GM12878 (cell line): ENCODE data around the gene IL19. TPM values are rescaled to one million over a fixed set of nuclear protein-coding genes. Genes with fewer than 3 reads are reported as not detected.

Experiments
- ATAC-seq: fragments of 200-7000 bp; cut with Tn5 transposase; 3 replicates; pipeline ENCODE4 v1.9.1; 2020; ENCODE audit warnings: mild to moderate bottlenecking, moderate library complexity
- BruUV-seq: library from RNA; stranded (reverse); fragments of 400-500 nt; replicated peaks from 2 replicates; lab custom pipeline; 2021; lab: Mats Ljungman, UMichigan
- CTCF ChIA-PET: fragments of 300-600 bp; sonication (Branson Sonifier 250); formaldehyde crosslinking; extraction: SDS; loops from one replicate; lab custom pipeline; 2021; ENCODE audit warnings: inconsistent platforms; lab: Yijun Ruan, JAX
- POLR2A ChIA-PET: fragments of 350-600 bp; formaldehyde crosslinking; extraction: SDS; loops from one replicate; lab custom pipeline; 2021; ENCODE audit warnings: inconsistent platforms; lab: Charles Lee
- RAD21 ChIA-PET: fragments of 300-600 bp; sonication (Branson Sonifier 250); formaldehyde crosslinking; loops from one replicate; lab custom pipeline; 2023; ENCODE audit warnings: antibody characterized with exemption; ENCODE audit not compliant: unreplicated experiment; lab: Charles Lee
- SMC1A ChIA-PET: fragments of 300-600 bp; sonication (Branson Sonifier 250); formaldehyde crosslinking; loops from one replicate; lab custom pipeline; 2023; ENCODE audit not compliant: unreplicated experiment, uncharacterized antibody; lab: Charles Lee
- DNase-seq: peaks from one replicate; pipeline ENCODE4 v3.0.0-alpha.2; 2011; ENCODE audit warnings: low read depth, low spot score
- FAIRE-seq: peaks from 3 replicates; lab custom pipeline; 2011; peaks lifted over from hg19 to GRCh38; lab: Jason Lieb, UNC
- H2AFZ ChIP-seq: 2 replicates; pipeline ENCODE4 v1.6.0; 2011; ENCODE audit warnings: low read depth, low read length, control low read depth; ENCODE audit not compliant: control insufficient read depth
- H3K27ac ChIP-seq: 2 replicates; pipeline ENCODE4 v1.5.1; 2011; ENCODE audit warnings: control low read depth; ENCODE audit not compliant: control insufficient read depth, insufficient read depth
- H3K27me3 ChIP-seq, 2 experiments: replicated peaks in 1 of 2; 2 replicates each; pipeline versions ENCODE4 v1.6.0 to v1.6.1; 2011; ENCODE audit warnings: low read length in 1 of 2; ENCODE audit not compliant: control insufficient read depth in 2 of 2, insufficient read depth in 2 of 2
- H3K36me3 ChIP-seq, 2 experiments: 2 replicates each; pipeline ENCODE4 v1.5.1; 2011; ENCODE audit warnings: low read length in 1 of 2; ENCODE audit not compliant: control insufficient read depth in 2 of 2, insufficient read depth in 2 of 2
- H3K4me1 ChIP-seq: 2 replicates; pipeline ENCODE4 v1.6.1; 2011; ENCODE audit warnings: mild to moderate bottlenecking, low read length, moderate library complexity, mixed read lengths; ENCODE audit not compliant: control insufficient read depth, insufficient read depth
- H3K4me2 ChIP-seq: 2 replicates; pipeline ENCODE4 v1.6.0; 2011; ENCODE audit warnings: control low read depth; ENCODE audit not compliant: control insufficient read depth, insufficient read depth
- H3K4me3 ChIP-seq: fragments of 200-600 bp; sonication (generic); 2 replicates; pipeline ENCODE4 v1.5.1; 2016
- H3K79me2 ChIP-seq: 2 replicates; pipeline ENCODE4 v1.6.0; 2011; ENCODE audit warnings: low read length; ENCODE audit not compliant: control insufficient read depth, insufficient read depth
- H3K9ac ChIP-seq: 2 replicates; pipeline ENCODE4 v1.8.0; 2011; ENCODE audit warnings: low read length, control low read depth, mixed read lengths; ENCODE audit not compliant: control insufficient read depth, insufficient read depth
- H3K9me3 ChIP-seq: replicated peaks from 3 replicates; pipeline ENCODE4 v1.5.1; 2011; ENCODE audit warnings: mild to moderate bottlenecking, low read length; ENCODE audit not compliant: control insufficient read depth, insufficient read depth
- H4K20me1 ChIP-seq: 2 replicates; pipeline ENCODE4 v1.6.0; 2011; ENCODE audit not compliant: control insufficient read depth, insufficient read depth
- BCL11A ChIP-seq: IDR thresholded peaks from 2 replicates; pipeline ENCODE4 v1.6.1; 2011; ENCODE audit warnings: low read depth, low read length
- CBX3 ChIP-seq: fragments of 200-600 bp; sonication (generic); IDR thresholded peaks from 2 replicates; pipeline ENCODE4 v1.6.1; 2016; ENCODE audit warnings: low read depth, borderline replicate concordance
- CBX5 ChIP-seq: sonication (generic); IDR thresholded peaks from 2 replicates; pipeline ENCODE4 v1.6.1; 2016; ENCODE audit warnings: low read depth, moderate library complexity, mild to moderate bottlenecking, inconsistent platforms
- CEBPB ChIP-seq, 2 experiments: fragments of 150-350 bp in 1 of 2; IDR thresholded peaks; 2 replicates each; pipeline ENCODE4 v1.6.1; 2012 to 2014; ENCODE audit warnings: low read depth in 2 of 2, low read length in 2 of 2, borderline replicate concordance in 1 of 2, inconsistent platforms in 1 of 2
- DPF2 ChIP-seq: fragments of 450-650 bp; IDR thresholded peaks from 2 replicates; pipeline ENCODE4 v1.6.1; 2017; ENCODE audit warnings: mild to moderate bottlenecking
- FOXM1 ChIP-seq: IDR thresholded peaks from 2 replicates; pipeline ENCODE4 v1.6.1; 2012; ENCODE audit warnings: low read depth, mild to moderate bottlenecking, inconsistent platforms, low read length, moderate library complexity
- NR2F1 ChIP-seq: fragments of 450-650 bp; conservative IDR thresholded peaks from 2 replicates; pipeline ENCODE4 v1.6.1; 2017; ENCODE audit warnings: mild to moderate bottlenecking
- POLR2A ChIP-seq: IDR thresholded peaks from 2 replicates; pipeline ENCODE4 v1.6.1; 2011; ENCODE audit warnings: low read depth, mild to moderate bottlenecking, low read length
- POLR2AphosphoS2 ChIP-seq: IDR thresholded peaks from 2 replicates; pipeline ENCODE4 v1.6.1; 2011; ENCODE audit warnings: low read depth, mild to moderate bottlenecking, low read length, improper control_type of control experiment, moderate library complexity
- SUZ12 ChIP-seq: fragments of 200-600 bp; sonication (generic); IDR thresholded peaks from one replicate; pipeline ENCODE4 v1.6.1; 2018; ENCODE audit warnings: antibody characterized with exemption, mild to moderate bottlenecking; ENCODE audit not compliant: unreplicated experiment
- ZNF207 ChIP-seq: fragments of 450-650 bp; IDR thresholded peaks from 2 replicates; pipeline ENCODE4 v1.6.1; 2014; ENCODE audit warnings: antibody characterized with exemption, mild to moderate bottlenecking, borderline replicate concordance
- WGBS: methylation state at CpG from one replicate; pipeline ENCODE4 v1.1.6; 2016; ENCODE audit warnings: low lambda C conversion rate; ENCODE audit not compliant: insufficient replicate concordance, insufficient coverage; ENCODE audit errors: missing lambda C conversion rate; 5-methylcytosine and 5-hydroxymethylcytosine counted together
- in situ Hi-C: fragments of 300-500 bp; cut with MboI; formaldehyde crosslinking; loops from 9 replicates; pipeline ENCODE4 v1.14.3; 2018; ENCODE audit warnings: mixed read lengths
- intact Hi-C: fragments of 100-400 bp; cut with micrococcal nuclease; formaldehyde crosslinking; loops from one replicate; pipeline ENCODE4 v1.14.2; 2022; ENCODE audit not compliant: unreplicated experiment
- polyA plus RNA-seq, 11 experiments: library from polyadenylated mRNA; depleted of rRNA in 4 of 11; unstranded in 6 of 11; stranded (reverse) in 5 of 11; fragments of >200 nt; fragmentation: Nextera tagmentation in 4 of 11; fragmentation: Illumina TruSeq in 1 of 11; extraction: Ambion mirVana in 4 of 11; extraction: Trizol in 1 of 11; gene quantifications; 1 replicate in 1 of 11; 2 replicates in 10 of 11; pipeline versions ENCODE4 v1.2.1 to v1.2.3, GENCODE V29; 2011 to 2016; ENCODE audit warnings: inconsistent platforms in 2 of 11, missing spikeins in 2 of 11, low read depth in 1 of 11
- small RNA-seq: library from RNA; depleted of rRNA; stranded (forward); fragments of <200 nt; gene quantifications from one replicate; pipeline ENCODE3, GENCODE V24; 2014
- total RNA-seq, 4 experiments: library from RNA; depleted of rRNA in 3 of 4; stranded (reverse); fragments of >200 nt in 3 of 4; fragmentation: Illumina TruSeq in 1 of 4; extraction: Trizol in 1 of 4; gene quantifications; 2 replicates each; pipeline versions ENCODE4 v1.2.1 to v1.2.3, GENCODE V29; 2013 to 2021
- TF ChIP-seq, protein P1 (sequence below), 3 experiments: IDR thresholded peaks in 2 of 3; conservative IDR thresholded peaks in 1 of 3; 2 replicates each; pipeline ENCODE4 v1.5.1; 2011; ENCODE audit warnings: low read depth in 3 of 3, low read length in 3 of 3, mild to moderate bottlenecking in 3 of 3, control low read depth in 2 of 3, moderate library complexity in 2 of 3, inconsistent platforms in 1 of 3, mixed read lengths in 1 of 3; ENCODE audit not compliant: control insufficient read depth in 2 of 3, insufficient read depth in 1 of 3; ENCODE audit errors: extremely low read depth in 1 of 3
- TF ChIP-seq, protein P2 (sequence below): fragments of 450-650 bp; conservative IDR thresholded peaks from 2 replicates; pipeline ENCODE4 v1.6.1; 2017; ENCODE audit warnings: mild to moderate bottlenecking, moderate library complexity

IL19 gene
- total and polyA plus RNA-seq, 10 of the 15 experiments (the other 5 are each of a cell fraction or from before 2014, with no cell fraction given), result 0.10 to 0.73 (median 0.28) TPM; not detected in 6

DNA sequence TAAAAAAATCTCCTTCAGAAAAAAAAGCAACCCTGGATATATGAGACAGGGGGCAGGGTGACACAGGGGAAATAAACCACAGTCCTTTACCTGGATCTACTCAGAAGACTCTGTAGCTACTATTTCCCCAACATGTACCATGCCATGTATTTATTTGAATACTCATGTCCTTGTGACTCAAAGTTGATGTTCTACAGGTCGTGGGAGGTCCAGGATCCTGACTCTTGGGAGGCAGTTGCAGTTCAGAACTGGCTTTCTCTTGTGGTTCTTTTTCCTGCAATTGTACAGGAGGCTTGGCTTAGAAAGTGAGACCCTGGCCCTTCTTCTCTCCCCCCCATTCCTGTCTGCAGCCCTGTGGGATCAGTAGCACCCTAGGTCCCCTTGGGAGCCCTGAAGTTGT is 120.8 kb downstream of the IL19 start:
- H3K4me3 ChIP-seq, result no peak overlapping the region
- no peak for ATAC-seq
- ChIA-PET SMC1A (interaction anchor here (1.7 to 2.5 kb wide), 2 partner anchors 9 to 21 kb away, joined by 4 to 11 read pairs; no protein-coding TSS in a partner anchor), CTCF (interaction anchor here (1.4 to 1.5 kb wide), 2 partner anchors 20 to 157 kb away, joined by 4 read pairs; no protein-coding TSS in a partner anchor), RAD21 (no interaction called here), POLR2A (no interaction called here)
- H3K9ac ChIP-seq, result no peak overlapping the region
- no peak overlapping the region for H3K27ac ChIP-seq
- H3K79me2 ChIP-seq, result no peaks in the 10 kb centered on the region
- no TSS peak for BruUV-seq
- H3K4me1 ChIP-seq, result no peaks in the 10 kb centered on the region
- WGBS, result 0% methylated on average over 1 of the region's 1 CpG
- DNase-seq, result no peak
- no peak for FAIRE-seq
- H3K36me3 ChIP-seq, result no peaks in the 10 kb centered on the region
- in situ Hi-C loops, result no loop called here
- no peaks in the 10 kb centered on the region for H4K20me1 ChIP-seq
- intact Hi-C loops, result no loop called here
- no peaks in the 10 kb centered on the region for H3K9me3 ChIP-seq
- H3K4me2 ChIP-seq, result no peak overlapping the region
- H2AFZ ChIP-seq, result no peak overlapping the region
- TF ChIP-seq CBX5 (no peak), ZNF207 (no peak), CBX3 (no peak), DPF2 (no peak), SUZ12 (no peak), POLR2AphosphoS2 (no peak), NR2F1 (no peak), BCL11A (no peak), FOXM1 (no peak), POLR2A (no peak), CEBPB (IDR thresholded peaks at IDR 0.05; ENCODE audit: borderline replicate concordance in 1 of 2, low read depth in 2 of 2, low read length in 2 of 2) (no peak)
- TF ChIP-seq, protein P1, sequence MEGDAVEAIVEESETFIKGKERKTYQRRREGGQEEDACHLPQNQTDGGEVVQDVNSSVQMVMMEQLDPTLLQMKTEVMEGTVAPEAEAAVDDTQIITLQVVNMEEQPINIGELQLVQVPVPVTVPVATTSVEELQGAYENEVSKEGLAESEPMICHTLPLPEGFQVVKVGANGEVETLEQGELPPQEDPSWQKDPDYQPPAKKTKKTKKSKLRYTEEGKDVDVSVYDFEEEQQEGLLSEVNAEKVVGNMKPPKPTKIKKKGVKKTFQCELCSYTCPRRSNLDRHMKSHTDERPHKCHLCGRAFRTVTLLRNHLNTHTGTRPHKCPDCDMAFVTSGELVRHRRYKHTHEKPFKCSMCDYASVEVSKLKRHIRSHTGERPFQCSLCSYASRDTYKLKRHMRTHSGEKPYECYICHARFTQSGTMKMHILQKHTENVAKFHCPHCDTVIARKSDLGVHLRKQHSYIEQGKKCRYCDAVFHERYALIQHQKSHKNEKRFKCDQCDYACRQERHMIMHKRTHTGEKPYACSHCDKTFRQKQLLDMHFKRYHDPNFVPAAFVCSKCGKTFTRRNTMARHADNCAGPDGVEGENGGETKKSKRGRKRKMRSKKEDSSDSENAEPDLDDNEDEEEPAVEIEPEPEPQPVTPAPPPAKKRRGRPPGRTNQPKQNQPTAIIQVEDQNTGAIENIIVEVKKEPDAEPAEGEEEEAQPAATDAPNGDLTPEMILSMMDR (IDR thresholded peaks at IDR 0.05 in 2 of 3, conservative IDR thresholded peaks at IDR 0.05 in 1 of 3; ENCODE audit: control insufficient read depth in 2 of 3, extremely low read depth in 1 of 3, insufficient read depth in 1 of 3, low read depth in 3 of 3, low read length in 3 of 3), result no peak
- TF ChIP-seq, protein P2, sequence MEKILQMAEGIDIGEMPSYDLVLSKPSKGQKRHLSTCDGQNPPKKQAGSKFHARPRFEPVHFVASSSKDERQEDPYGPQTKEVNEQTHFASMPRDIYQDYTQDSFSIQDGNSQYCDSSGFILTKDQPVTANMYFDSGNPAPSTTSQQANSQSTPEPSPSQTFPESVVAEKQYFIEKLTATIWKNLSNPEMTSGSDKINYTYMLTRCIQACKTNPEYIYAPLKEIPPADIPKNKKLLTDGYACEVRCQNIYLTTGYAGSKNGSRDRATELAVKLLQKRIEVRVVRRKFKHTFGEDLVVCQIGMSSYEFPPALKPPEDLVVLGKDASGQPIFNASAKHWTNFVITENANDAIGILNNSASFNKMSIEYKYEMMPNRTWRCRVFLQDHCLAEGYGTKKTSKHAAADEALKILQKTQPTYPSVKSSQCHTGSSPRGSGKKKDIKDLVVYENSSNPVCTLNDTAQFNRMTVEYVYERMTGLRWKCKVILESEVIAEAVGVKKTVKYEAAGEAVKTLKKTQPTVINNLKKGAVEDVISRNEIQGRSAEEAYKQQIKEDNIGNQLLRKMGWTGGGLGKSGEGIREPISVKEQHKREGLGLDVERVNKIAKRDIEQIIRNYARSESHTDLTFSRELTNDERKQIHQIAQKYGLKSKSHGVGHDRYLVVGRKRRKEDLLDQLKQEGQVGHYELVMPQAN, result no peak
- H3K27me3 ChIP-seq, result no peaks in the 10 kb centered on the region

Small RNA genes within 50 kb of the gene (small RNA-seq; reads per million reads assigned to genes)
- gene RF00019, result not detected

Other genes with a start within 250 kb of the IL19 start
Only the 7 nearest of the 9 such genes appear.
- gene EIF2D, start 158.3 kb upstream of the IL19 start, total RNA-seq (2014; rRNA removed), result 88.8 and 91.6 TPM in 2 replicates
- gene EIF2D, start 158.3 kb upstream of the IL19 start, total RNA-seq (2014; rRNA removed; fragmentation: Illumina TruSeq; extraction: Trizol), result 80.4 and 83.4 TPM in 2 replicates
- gene EIF2D, start 158.3 kb upstream of the IL19 start, total RNA-seq (2021), result 74.0 and 76.6 TPM in 2 replicates
- 133 and 153 TPM in 2 replicates for gene EIF2D, start 158.3 kb upstream of the IL19 start, polyA plus RNA-seq (2011; rRNA removed)
- gene EIF2D, start 158.3 kb upstream of the IL19 start, polyA plus RNA-seq (2014; fragmentation: Illumina TruSeq; extraction: Trizol), result 108 and 109 TPM in 2 replicates
- gene EIF2D, start 158.3 kb upstream of the IL19 start, polyA plus RNA-seq (2014; fragmentation: Nextera tagmentation; extraction: Ambion mirVana), result 10 to 100 TPM; 65.4 to 77.5 TPM
- gene EIF2D, start 158.3 kb upstream of the IL19 start, polyA plus RNA-seq (2014; rRNA removed), result 98.5 and 104 TPM in 2 replicates
- 10 to 100 TPM; 65.2 to 74.8 TPM for gene EIF2D, start 158.3 kb upstream of the IL19 start, polyA plus RNA-seq (2016; fragmentation: Nextera tagmentation; extraction: Ambion mirVana)
- gene DYRK3, start 135.2 kb upstream of the IL19 start, total RNA-seq (2014; rRNA removed), result 10.7 and 11.1 TPM in 2 replicates
- 10.0 and 10.7 TPM in 2 replicates for gene DYRK3, start 135.2 kb upstream of the IL19 start, total RNA-seq (2014; rRNA removed; fragmentation: Illumina TruSeq; extraction: Trizol)
- gene DYRK3, start 135.2 kb upstream of the IL19 start, total RNA-seq (2021), result 8.9 and 11.2 TPM in 2 replicates
- 12.9 and 15.4 TPM in 2 replicates for gene DYRK3, start 135.2 kb upstream of the IL19 start, polyA plus RNA-seq (2011; rRNA removed)
- gene DYRK3, start 135.2 kb upstream of the IL19 start, polyA plus RNA-seq (2014; fragmentation: Illumina TruSeq; extraction: Trizol), result 9.8 and 14.9 TPM in 2 replicates
- 1 to 10 TPM; 1.6 to 2.8 TPM for gene DYRK3, start 135.2 kb upstream of the IL19 start, polyA plus RNA-seq (2014; fragmentation: Nextera tagmentation; extraction: Ambion mirVana)
- 6.0 and 8.6 TPM in 2 replicates for gene DYRK3, start 135.2 kb upstream of the IL19 start, polyA plus RNA-seq (2014; rRNA removed)
- gene DYRK3, start 135.2 kb upstream of the IL19 start, polyA plus RNA-seq (2016; fragmentation: Nextera tagmentation; extraction: Ambion mirVana), result 10 to 100 TPM in 1 of 2 experiments, 1 to 10 TPM in 1; 10.0 to 11.7 TPM
- 59.9 and 62.6 TPM in 2 replicates for gene MAPKAPK2, start 85.9 kb upstream of the IL19 start, total RNA-seq (2014; rRNA removed)
- 36.1 and 38.8 TPM in 2 replicates for gene MAPKAPK2, start 85.9 kb upstream of the IL19 start, total RNA-seq (2014; rRNA removed; fragmentation: Illumina TruSeq; extraction: Trizol)
- gene MAPKAPK2, start 85.9 kb upstream of the IL19 start, total RNA-seq (2021), result 92.2 and 93.0 TPM in 2 replicates
- gene MAPKAPK2, start 85.9 kb upstream of the IL19 start, polyA plus RNA-seq (2011; rRNA removed), result 51.0 and 71.7 TPM in 2 replicates
- gene MAPKAPK2, start 85.9 kb upstream of the IL19 start, polyA plus RNA-seq (2014; fragmentation: Illumina TruSeq; extraction: Trizol), result 66.8 and 70.6 TPM in 2 replicates
- 1 to 10 TPM in 1 of 2 experiments, under 1 TPM in 1; 0.72 to 4.9 TPM for gene MAPKAPK2, start 85.9 kb upstream of the IL19 start, polyA plus RNA-seq (2014; fragmentation: Nextera tagmentation; extraction: Ambion mirVana)
- 65.5 and 65.7 TPM in 2 replicates for gene MAPKAPK2, start 85.9 kb upstream of the IL19 start, polyA plus RNA-seq (2014; rRNA removed)
- gene MAPKAPK2, start 85.9 kb upstream of the IL19 start, polyA plus RNA-seq (2016; fragmentation: Nextera tagmentation; extraction: Ambion mirVana), result 1 to 10 TPM; 4.2 to 6.2 TPM
- gene IL10, start 1.7 kb downstream of the IL19 start, total RNA-seq (2014; rRNA removed), result 1.0 and 1.1 TPM in 2 replicates
- gene IL10, start 1.7 kb downstream of the IL19 start, total RNA-seq (2014; rRNA removed; fragmentation: Illumina TruSeq; extraction: Trizol), result 1.4 and 1.6 TPM in 2 replicates
- 0.67 and 1.1 TPM in 2 replicates for gene IL10, start 1.7 kb downstream of the IL19 start, total RNA-seq (2021)
- gene IL10, start 1.7 kb downstream of the IL19 start, polyA plus RNA-seq (2011; rRNA removed), result 5.0 and 6.3 TPM in 2 replicates
- gene IL10, start 1.7 kb downstream of the IL19 start, polyA plus RNA-seq (2014; fragmentation: Illumina TruSeq; extraction: Trizol), result 1.4 and 1.8 TPM in 2 replicates
- 1 to 10 TPM; 1.2 to 1.6 TPM for gene IL10, start 1.7 kb downstream of the IL19 start, polyA plus RNA-seq (2014; fragmentation: Nextera tagmentation; extraction: Ambion mirVana)
- gene IL10, start 1.7 kb downstream of the IL19 start, polyA plus RNA-seq (2014; rRNA removed), result 0.92 and 1.5 TPM in 2 replicates
- gene IL10, start 1.7 kb downstream of the IL19 start, polyA plus RNA-seq (2016; fragmentation: Nextera tagmentation; extraction: Ambion mirVana), result under 1 TPM; 0.34 to 0.70 TPM
- gene IL20, start 94.8 kb downstream of the IL19 start, total RNA-seq (2014; rRNA removed), result 0.11 TPM in 1 of 2 replicates, not detected in the other
- gene IL20, start 94.8 kb downstream of the IL19 start, total RNA-seq (2014; rRNA removed; fragmentation: Illumina TruSeq; extraction: Trizol), result 0.13 TPM in 1 of 2 replicates, not detected in the other
- gene IL20, start 94.8 kb downstream of the IL19 start, total RNA-seq (2021), result not detected in 2 replicates
- gene IL20, start 94.8 kb downstream of the IL19 start, polyA plus RNA-seq (2011; rRNA removed), result not detected in 2 replicates
- not detected in 2 replicates for gene IL20, start 94.8 kb downstream of the IL19 start, polyA plus RNA-seq (2014; fragmentation: Illumina TruSeq; extraction: Trizol)
- gene IL20, start 94.8 kb downstream of the IL19 start, polyA plus RNA-seq (2014; fragmentation: Nextera tagmentation; extraction: Ambion mirVana), result under 1 TPM in 1 of 2 experiments, not detected in 1; 0.08 TPM
- not detected in 2 replicates for gene IL20, start 94.8 kb downstream of the IL19 start, polyA plus RNA-seq (2014; rRNA removed)
- gene IL20, start 94.8 kb downstream of the IL19 start, polyA plus RNA-seq (2016; fragmentation: Nextera tagmentation; extraction: Ambion mirVana), result not detected
- 0.11 TPM in 2 replicates for gene IL24, start 126.7 kb downstream of the IL19 start, total RNA-seq (2014; rRNA removed)
- gene IL24, start 126.7 kb downstream of the IL19 start, total RNA-seq (2014; rRNA removed; fragmentation: Illumina TruSeq; extraction: Trizol), result 0.22 TPM in 1 of 2 replicates, not detected in the other
- 0.16 TPM in 1 of 2 replicates, not detected in the other for gene IL24, start 126.7 kb downstream of the IL19 start, total RNA-seq (2021)
- 0.05 and 0.19 TPM in 2 replicates for gene IL24, start 126.7 kb downstream of the IL19 start, polyA plus RNA-seq (2011; rRNA removed)
- 0.21 and 0.41 TPM in 2 replicates for gene IL24, start 126.7 kb downstream of the IL19 start, polyA plus RNA-seq (2014; fragmentation: Illumina TruSeq; extraction: Trizol)
- 10 to 100 TPM; 19.0 to 19.8 TPM for gene IL24, start 126.7 kb downstream of the IL19 start, polyA plus RNA-seq (2014; fragmentation: Nextera tagmentation; extraction: Ambion mirVana)
- 0.13 and 0.35 TPM in 2 replicates for gene IL24, start 126.7 kb downstream of the IL19 start, polyA plus RNA-seq (2014; rRNA removed)
- 1 to 10 TPM; 5.1 to 6.4 TPM for gene IL24, start 126.7 kb downstream of the IL19 start, polyA plus RNA-seq (2016; fragmentation: Nextera tagmentation; extraction: Ambion mirVana)
- gene FCMR, start 151.2 kb downstream of the IL19 start, total RNA-seq (2014; rRNA removed), result 112 and 125 TPM in 2 replicates
- gene FCMR, start 151.2 kb downstream of the IL19 start, total RNA-seq (2014; rRNA removed; fragmentation: Illumina TruSeq; extraction: Trizol), result 95.3 and 97.0 TPM in 2 replicates
- gene FCMR, start 151.2 kb downstream of the IL19 start, total RNA-seq (2021), result 191 and 207 TPM in 2 replicates
- 110 and 200 TPM in 2 replicates for gene FCMR, start 151.2 kb downstream of the IL19 start, polyA plus RNA-seq (2011; rRNA removed)
- gene FCMR, start 151.2 kb downstream of the IL19 start, polyA plus RNA-seq (2014; fragmentation: Illumina TruSeq; extraction: Trizol), result 245 and 297 TPM in 2 replicates
- gene FCMR, start 151.2 kb downstream of the IL19 start, polyA plus RNA-seq (2014; fragmentation: Nextera tagmentation; extraction: Ambion mirVana), result 10 to 100 TPM; 79.7 to 81.7 TPM
- 155 and 157 TPM in 2 replicates for gene FCMR, start 151.2 kb downstream of the IL19 start, polyA plus RNA-seq (2014; rRNA removed)
- 100 to 1,000 TPM; 107 to 120 TPM for gene FCMR, start 151.2 kb downstream of the IL19 start, polyA plus RNA-seq (2016; fragmentation: Nextera tagmentation; extraction: Ambion mirVana)